OCI-LY1 (cell line): ENCODE results near the gene AGAP2.

Source experiments
- CTCF ChIP-seq: fragments of 200-600 bp; sonication (generic), shearing (Covaris generic); IDR thresholded peaks from 2 replicates; pipeline ENCODE4 v1.5.1; 2017; ENCODE audit warnings: mild to moderate bottlenecking, antibody characterized with exemption, low read length, moderate library complexity, mixed read lengths
- EZH2 ChIP-seq: fragments of 200-600 bp; sonication (generic), shearing (Covaris generic); IDR thresholded peaks from 2 replicates; pipeline ENCODE4 v1.8.0; 2017; ENCODE audit warnings: borderline replicate concordance, mixed run types, mild to moderate bottlenecking, antibody characterized with exemption, low read length, moderate library complexity, mixed read lengths

- no peak for TF ChIP-seq CTCF
- TF ChIP-seq EZH2, result no peak
Observed at GRCh38 chr12:57740656-57741412, 2.3 kb upstream of the AGAP2 start.
